Measurements from ENCODE around the gene S100A2.

GRCh38 chr1:153607381-153607780 lies 41.7 kb upstream of the S100A2 start:
- TF ChIP-seq BHLHE40 (IDR thresholded peaks at IDR 0.05; ENCODE audit: borderline replicate concordance), result no peak
- no peak for TF ChIP-seq FOXA1 (IDR thresholded peaks at IDR 0.05)
- no peak for TF ChIP-seq NFRKB (IDR thresholded peaks at IDR 0.05)

Data from HEK293T (cell line).